H1 (cell line): ENCODE results near the gene TRIM7. TPM values are rescaled to one million over a fixed set of nuclear protein-coding genes. Genes with fewer than 3 reads are reported as not detected.

Source experiments
- CTCF ChIA-PET: fragments of 300-600 bp; sonication (Branson Sonifier 250); formaldehyde crosslinking; loops from one replicate; lab custom pipeline; 2021; ENCODE audit not compliant: partially characterized antibody; lab: Charles Lee
- POLR2A ChIA-PET: fragments of 300-600 bp; sonication (Branson Sonifier 250); formaldehyde crosslinking; loops from one replicate; lab custom pipeline; 2021; ENCODE audit warnings: inconsistent platforms; ENCODE audit not compliant: partially characterized antibody; lab: Charles Lee
- DNase-seq, 2 experiments: peaks; one replicate each; pipeline versions ENCODE4 v3.0.0 to v3.0.0-alpha.2; 2010 to 2022; ENCODE audit warnings: low spot score in 2 of 2, low read depth in 1 of 2, mixed read lengths in 1 of 2
- FAIRE-seq: peaks from 2 replicates; lab custom pipeline; 2011; peaks lifted over from hg19 to GRCh38; lab: Jason Lieb, UNC
- H2AFZ ChIP-seq: 2 replicates; pipeline ENCODE4 v1.8.1; 2012; ENCODE audit warnings: low read length, inconsistent platforms
- H2AK5ac ChIP-seq: 2 replicates; pipeline ENCODE4 v1.6.1; 2013; ENCODE audit warnings: low read depth, low read length
- H2BK120ac ChIP-seq: replicated peaks from 2 replicates; pipeline ENCODE3; 2013; ENCODE audit warnings: low read depth, low read length, inconsistent platforms
- H2BK12ac ChIP-seq: 2 replicates; pipeline ENCODE4 v1.6.1; 2013; ENCODE audit warnings: low read depth, low read length
- H2BK15ac ChIP-seq: 2 replicates; pipeline ENCODE4 v1.6.1; 2013; ENCODE audit warnings: low read length
- H2BK20ac ChIP-seq: 2 replicates; pipeline ENCODE4 v1.6.1; 2013; ENCODE audit warnings: low read length
- H2BK5ac ChIP-seq: 2 replicates; pipeline ENCODE4 v1.6.1; 2013; ENCODE audit warnings: low read depth, low read length
- H3K14ac ChIP-seq: 2 replicates; pipeline ENCODE4 v1.6.1; 2013; ENCODE audit warnings: inconsistent platforms; ENCODE audit not compliant: insufficient read length
- H3K18ac ChIP-seq: 2 replicates; pipeline ENCODE4 v1.6.1; 2013; ENCODE audit warnings: low read length; ENCODE audit errors: extremely low read depth
- H3K23ac ChIP-seq: 2 replicates; pipeline ENCODE4 v1.6.1; 2013; ENCODE audit warnings: inconsistent platforms; ENCODE audit not compliant: insufficient read length
- H3K23me2 ChIP-seq: 2 replicates; pipeline ENCODE4 v1.6.1; 2013; ENCODE audit warnings: low read depth, low read length
- H3K27ac ChIP-seq: 2 replicates; pipeline ENCODE4 v1.6.1; 2011; ENCODE audit warnings: low read depth, low read length, inconsistent platforms
- H3K27me3 ChIP-seq, 4 experiments: replicated peaks in 1 of 4; 1 replicate in 1 of 4; 2 replicates in 3 of 4; pipeline versions ENCODE4 v1.6.1 to v1.8.1; 2011 to 2013; ENCODE audit warnings: low read length in 3 of 4, mild to moderate bottlenecking in 3 of 4, inconsistent platforms in 2 of 4, mixed read lengths in 2 of 4, moderate library complexity in 1 of 4; ENCODE audit not compliant: control insufficient read depth in 3 of 4, insufficient read depth in 3 of 4; ENCODE audit errors: extremely low read depth in 1 of 4
- H3K36me3 ChIP-seq, 4 experiments: 2 replicates each; pipeline versions ENCODE4 v1.6.1 to v1.8.1; 2011 to 2013; ENCODE audit warnings: mild to moderate bottlenecking in 4 of 4, low read length in 3 of 4, moderate library complexity in 2 of 4, control low read depth in 1 of 4, inconsistent platforms in 1 of 4; ENCODE audit not compliant: insufficient read depth in 4 of 4, control insufficient read depth in 2 of 4
- H3K4ac ChIP-seq: replicated peaks from 2 replicates; pipeline ENCODE3; 2013; ENCODE audit warnings: low read length, low read depth, mixed read lengths, inconsistent platforms; ENCODE audit not compliant: insufficient read length
- H3K4me1 ChIP-seq, 4 experiments: replicated peaks in 1 of 4; 1 replicate in 1 of 4; 2 replicates in 3 of 4; pipeline versions ENCODE4 v1.6.1 to v1.8.1; 2011 to 2013; ENCODE audit warnings: low read length in 3 of 4, inconsistent platforms in 2 of 4, mixed read lengths in 1 of 4; ENCODE audit not compliant: insufficient read depth in 4 of 4, control insufficient read depth in 3 of 4
- H3K4me2 ChIP-seq, 2 experiments: 2 replicates each; pipeline versions ENCODE4 v1.6.1 to v1.8.1; 2011 to 2013; ENCODE audit warnings: low read depth in 2 of 2, low read length in 2 of 2, control low read depth in 1 of 2, inconsistent platforms in 1 of 2, mild to moderate bottlenecking in 1 of 2; ENCODE audit not compliant: insufficient read depth in 1 of 2
- H3K4me3 ChIP-seq, 4 experiments: fragments of 200-600, 300-600 bp in 1 of 4; sonication (generic), shearing (Covaris generic), sonication (Bioruptor Twin) in 1 of 4; 2 replicates each; pipeline versions ENCODE4 v1.5.1 to v1.8.1; 2011 to 2016; ENCODE audit warnings: low read length in 4 of 4, low read depth in 3 of 4, control low read depth in 2 of 4, inconsistent platforms in 2 of 4, mild to moderate bottlenecking in 2 of 4, mixed read lengths in 1 of 4, moderate library complexity in 1 of 4; ENCODE audit not compliant: insufficient read depth in 2 of 4; ENCODE audit errors: extremely low read depth in 1 of 4
- H3K56ac ChIP-seq: replicated peaks from 2 replicates; pipeline ENCODE3; 2013; ENCODE audit warnings: low read depth, mild to moderate bottlenecking, mixed read lengths, low read length, inconsistent platforms; ENCODE audit not compliant: insufficient read length
- H3K79me1 ChIP-seq: 2 replicates; pipeline ENCODE4 v1.6.1; 2013; ENCODE audit warnings: low read depth, low read length, control low read depth
- H3K79me2 ChIP-seq, 2 experiments: 2 replicates each; pipeline versions ENCODE4 v1.6.1 to v1.8.1; 2012 to 2013; ENCODE audit warnings: low read length in 2 of 2, mild to moderate bottlenecking in 2 of 2, inconsistent platforms in 1 of 2; ENCODE audit not compliant: insufficient read depth in 2 of 2, control insufficient read depth in 1 of 2
- H3K9ac ChIP-seq, 4 experiments: replicated peaks in 1 of 4; 1 replicate in 1 of 4; 2 replicates in 3 of 4; pipeline versions ENCODE4 v1.6.1 to v1.8.1; 2011 to 2013; ENCODE audit warnings: low read depth in 3 of 4, low read length in 3 of 4, control low read depth in 2 of 4, mild to moderate bottlenecking in 2 of 4, moderate library complexity in 2 of 4, inconsistent platforms in 1 of 4; ENCODE audit errors: extremely low read depth in 1 of 4
- H3K9me3 ChIP-seq, 2 experiments: 2 replicates each; pipeline versions ENCODE4 v1.6.1 to v1.8.1; 2012 to 2013; ENCODE audit warnings: mild to moderate bottlenecking in 2 of 2, moderate library complexity in 2 of 2, control low read depth in 1 of 2, inconsistent platforms in 1 of 2, low read depth in 1 of 2, low read length in 1 of 2, mixed read lengths in 1 of 2; ENCODE audit not compliant: insufficient read depth in 2 of 2
- H4K20me1 ChIP-seq, 2 experiments: replicated peaks in 1 of 2; 2 replicates each; pipeline versions ENCODE3 to v1.8.1; 2011 to 2013; ENCODE audit warnings: inconsistent platforms in 2 of 2, low read length in 2 of 2, mild to moderate bottlenecking in 1 of 2; ENCODE audit not compliant: insufficient read depth in 2 of 2, control insufficient read depth in 1 of 2
- H4K5ac ChIP-seq: 2 replicates; pipeline ENCODE4 v1.6.1; 2013; ENCODE audit warnings: low read length, low read depth, mixed read lengths, inconsistent platforms; ENCODE audit not compliant: insufficient read length
- H4K8ac ChIP-seq: 2 replicates; pipeline ENCODE4 v1.8.0; 2013; ENCODE audit warnings: mild to moderate bottlenecking, moderate library complexity, low read length, inconsistent platforms; ENCODE audit not compliant: insufficient read depth; ENCODE audit errors: extremely low read depth
- H4K91ac ChIP-seq: replicated peaks from 2 replicates; pipeline ENCODE3; 2013; ENCODE audit warnings: low read length, mixed read lengths, inconsistent platforms; ENCODE audit not compliant: insufficient read length
- CBX8 ChIP-seq: fragments of 300-800, 300-1000 bp; sonication (generic); IDR thresholded peaks from 2 replicates; pipeline ENCODE4 v1.7.1; 2016; ENCODE audit warnings: low read depth, low read length, borderline replicate concordance
- CEBPB ChIP-seq: IDR thresholded peaks from 2 replicates; pipeline ENCODE4 v1.6.1; 2012; ENCODE audit warnings: low read depth, low read length
- CHD1 ChIP-seq: IDR thresholded peaks from 2 replicates; pipeline ENCODE4 v1.6.1; 2012; ENCODE audit warnings: low read depth, low read length, improper control_type of control experiment
- FOSL1 ChIP-seq: IDR thresholded peaks from 2 replicates; pipeline ENCODE4 v1.6.1; 2011; ENCODE audit warnings: mild to moderate bottlenecking, low read depth, low read length, moderate library complexity; ENCODE audit not compliant: insufficient read depth
- GTF2F1 ChIP-seq: IDR thresholded peaks from 2 replicates; pipeline ENCODE4 v1.6.1; 2012; ENCODE audit warnings: low read depth, low read length, improper control_type of control experiment, borderline replicate concordance
- KDM5A ChIP-seq: fragments of 200-600 bp; IDR thresholded peaks from 2 replicates; pipeline ENCODE4 v1.7.1; 2012; ENCODE audit warnings: mild to moderate bottlenecking, low read length, inconsistent platforms, mixed read lengths
- POLR2A ChIP-seq, 2 experiments: IDR thresholded peaks; 1 replicate in 1 of 2; 2 replicates in 1 of 2; pipeline ENCODE4 v1.6.1; 2011; ENCODE audit warnings: low read depth in 2 of 2, low read length in 2 of 2, mild to moderate bottlenecking in 2 of 2; ENCODE audit errors: control extremely low read depth in 1 of 2
- TCF12 ChIP-seq: IDR thresholded peaks from 2 replicates; pipeline ENCODE4 v1.6.1; 2011; ENCODE audit warnings: low read depth, mild to moderate bottlenecking, low read length
- WGBS, 2 experiments: shearing (Covaris generic) in 1 of 2; methylation state at CpG; one replicate each; pipeline versions ENCODE4 v1.1.6 to v1.1.7; 2013 to 2015; ENCODE audit warnings: low lambda C conversion rate in 2 of 2, mixed read lengths in 2 of 2, inconsistent platforms in 1 of 2, low coverage in 1 of 2, missing lambda C conversion rate in 1 of 2; ENCODE audit not compliant: insufficient replicate concordance in 2 of 2, insufficient coverage in 1 of 2, insufficient read length in 1 of 2; ENCODE audit errors: extremely low coverage in 1 of 2, missing lambda C conversion rate in 1 of 2; 5-methylcytosine and 5-hydroxymethylcytosine counted together
- polyA plus RNA-seq, 7 experiments: library from polyadenylated mRNA; depleted of rRNA in 3 of 7; stranded (reverse) in 5 of 7; unstranded in 2 of 7; fragments of >200 nt in 5 of 7; fragments of 200-250 nt in 2 of 7; gene quantifications; 1 replicate in 5 of 7; 2 replicates in 1 of 7; 4 replicates in 1 of 7; pipeline versions ENCODE4 v1.2.1 to v1.2.3, GENCODE V29; 2011 to 2013; ENCODE audit warnings: missing spikeins in 2 of 7, mixed read lengths in 2 of 7
- total RNA-seq: library from RNA; stranded (reverse); fragmentation: NEBNext Ultra II Directional; extraction: Animal tissue kit (Norgen Biotek cat#: 25700); gene quantifications from 2 replicates; pipeline ENCODE4 v1.2.1, GENCODE V29; 2021
- TF ChIP-seq, protein P1 (sequence below): IDR thresholded peaks from 2 replicates; pipeline ENCODE4 v1.6.1; 2012; ENCODE audit warnings: inconsistent platforms
- TF ChIP-seq, protein P2 (sequence below): IDR thresholded peaks from 2 replicates; pipeline ENCODE4 v1.6.1; 2012; ENCODE audit warnings: inconsistent platforms

The TRIM7 gene
- total and polyA plus RNA-seq, 2 of the 8 experiments (the other 6 are each of a cell fraction or from before 2014, with no cell fraction given), result 0.36 to 0.47 TPM

DNA sequence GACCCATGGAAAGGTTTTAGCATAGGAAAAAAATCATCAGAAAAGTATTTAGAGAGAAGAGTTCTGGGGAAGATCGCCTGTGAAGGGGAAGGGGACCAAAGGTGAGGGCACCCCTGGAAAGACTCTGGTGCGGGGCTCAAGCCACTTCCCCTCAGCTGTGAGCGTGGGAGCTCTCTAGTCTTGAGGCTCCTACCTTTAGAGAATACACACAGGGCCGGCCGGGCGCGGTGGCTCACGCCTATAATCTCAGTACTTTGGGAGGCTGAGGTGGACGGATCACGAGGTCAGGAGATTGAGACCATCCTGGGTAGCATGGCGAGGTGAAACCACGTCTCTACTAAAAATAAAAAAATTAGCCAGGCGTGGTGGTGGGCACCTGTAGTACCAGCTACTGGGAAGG lies 25.0 kb upstream of the TRIM7 start:
- no peaks in the 10 kb centered on the region; the same call in 1 of the 2 replicates for H3K79me1 ChIP-seq
- no peak overlapping the region for H3K56ac ChIP-seq
- no peak overlapping the region for H3K9ac ChIP-seq
- CTCF ChIA-PET, result interaction anchor here (1.6 kb wide), 1 partner anchor 9 kb away, joined by 3 read pairs; no protein-coding TSS in a partner anchor
- H2BK5ac ChIP-seq, result no peak overlapping the region
- H2AK5ac ChIP-seq, result no peak overlapping the region
- H2BK120ac ChIP-seq, result no peak overlapping the region
- WGBS, 2 experiments, result 95% methylated on average over 13 of the region's 13 CpGs; no CpG with 5 or more reads in 1 of the 2 experiments
- no peak overlapping the region for H2BK12ac ChIP-seq
- H3K4me2 ChIP-seq, result no peak overlapping the region
- no peak overlapping the region for H3K27ac ChIP-seq
- H2BK20ac ChIP-seq, result no peak overlapping the region
- no peak overlapping the region for H4K8ac ChIP-seq
- TF ChIP-seq, protein P1, sequence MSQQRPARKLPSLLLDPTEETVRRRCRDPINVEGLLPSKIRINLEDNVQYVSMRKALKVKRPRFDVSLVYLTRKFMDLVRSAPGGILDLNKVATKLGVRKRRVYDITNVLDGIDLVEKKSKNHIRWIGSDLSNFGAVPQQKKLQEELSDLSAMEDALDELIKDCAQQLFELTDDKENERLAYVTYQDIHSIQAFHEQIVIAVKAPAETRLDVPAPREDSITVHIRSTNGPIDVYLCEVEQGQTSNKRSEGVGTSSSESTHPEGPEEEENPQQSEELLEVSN, result no peak
- TF ChIP-seq, protein P2, sequence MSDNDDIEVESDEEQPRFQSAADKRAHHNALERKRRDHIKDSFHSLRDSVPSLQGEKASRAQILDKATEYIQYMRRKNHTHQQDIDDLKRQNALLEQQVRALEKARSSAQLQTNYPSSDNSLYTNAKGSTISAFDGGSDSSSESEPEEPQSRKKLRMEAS, result no peak
- TF ChIP-seq CHD1, result no peak
- TF ChIP-seq CEBPB, result no peak
- TF ChIP-seq KDM5A, result no peak
- no peak for TF ChIP-seq GTF2F1
- TF ChIP-seq TCF12, result no peak
- TF ChIP-seq CBX8, result no peak
- TF ChIP-seq POLR2A (IDR thresholded peaks at IDR 0.05; ENCODE audit: control extremely low read depth in 1 of 2, low read depth in 2 of 2, low read length in 2 of 2), result no peak
- no peak for TF ChIP-seq FOSL1
- TF ChIP-seq, all 59 proteins: peak for 0
- Histone ChIP-seq H3K79me2 (peaks cover 0 to 10% of the 10 kb centered on the region in 2 experiments; a peak in 2 of 4 replicates), H3K18ac (no peak overlapping the region), H3K27me3 (no peaks in the 10 kb centered on the region), H2BK15ac (no peak overlapping the region), H3K14ac (no peak overlapping the region), H3K9me3 (no peaks in the 10 kb centered on the region), H4K20me1 (peaks cover 2 to 12% of the 10 kb centered on the region in 2 experiments), H3K23ac (no peak overlapping the region), H3K4ac (no peak overlapping the region), H3K4me3 (no peak overlapping the region), H3K23me2 (no peaks in the 10 kb centered on the region), H4K91ac (no peak overlapping the region), H2AFZ (no peak overlapping the region), H3K36me3 (peaks cover 0 to 50% (median 9%) of the 10 kb centered on the region in 4 experiments; a peak in 5 of 8 replicates), H3K4me1 (no peaks in the 10 kb centered on the region), H4K5ac (no peak overlapping the region)
- POLR2A ChIA-PET, result interaction anchor here (1.0 to 32.8 kb wide), 3 partner anchors 20 to 46 kb away, joined by 3 to 1334 read pairs (median 4); partner anchors contain the start of genes RACK1 and TRIM52
- FAIRE-seq (no peak), DNase-seq (no peak)
